Breast epithelium (tissue), 4 donors: Measurements from ENCODE around the gene NADSYN1. TPM values are rescaled to one million over a fixed set of nuclear protein-coding genes. Genes with fewer than 3 reads are reported as not detected.

Experiments
- DNase-seq, 2 donors: peaks; one replicate each; pipeline ENCODE4 v3.0.0-alpha.2; 2019; ENCODE audit warnings: low spot score in 2 of 2
- H3K27ac ChIP-seq, 2 donors: fragments of 200-600 bp; sonication (generic) in 1 of 2; one replicate each; pipeline ENCODE4 v1.5.1; 2016 to 2019; ENCODE audit warnings: mild to moderate bottlenecking in 1 of 2
- H3K27me3 ChIP-seq, 2 donors: fragments of 200-600 bp; sonication (generic) in 1 of 2; one replicate each; pipeline versions ENCODE4 v1.5.1 to v1.6.0; 2017 to 2019; ENCODE audit warnings: control low read depth in 1 of 2, mild to moderate bottlenecking in 1 of 2
- H3K36me3 ChIP-seq: fragments of 200-600 bp; one replicate; pipeline ENCODE4 v1.5.1; 2019
- H3K4me1 ChIP-seq, 2 donors: fragments of 200-600 bp; sonication (generic); one replicate each; pipeline ENCODE4 v1.5.1; 2016 to 2019; ENCODE audit warnings: control low read depth in 1 of 2
- H3K4me3 ChIP-seq, 3 donors: fragments of 200-600 bp; sonication (generic); 1 replicate in 2 of 3; 2 replicates in 1 of 3; pipeline ENCODE4 v1.5.1; 2016 to 2019; ENCODE audit warnings: mild to moderate bottlenecking in 3 of 3, moderate library complexity in 2 of 3
- H3K9me3 ChIP-seq, 2 donors: fragments of 200-600 bp; sonication (generic) in 1 of 2; one replicate each; pipeline ENCODE4 v1.5.1; 2016 to 2019; ENCODE audit warnings: control low read depth in 1 of 2
- POLR2A ChIP-seq: fragments of 450-650 bp; IDR thresholded peaks from one replicate; pipeline ENCODE4 v1.6.1; 2016; ENCODE audit warnings: antibody characterized with exemption, mild to moderate bottlenecking, moderate library complexity
- POLR2AphosphoS5 ChIP-seq, 3 donors: sonication (generic); formaldehyde crosslinking; IDR thresholded peaks; one replicate each; pipeline ENCODE4 v1.6.1; 2017; ENCODE audit warnings: antibody characterized with exemption in 3 of 3
- intact Hi-C: fragments of 100-400 bp; cut with DNase I; formaldehyde crosslinking; loops from one replicate; pipeline ENCODE4 v1.15.1; 2023; ENCODE audit warnings: low total_unique reads
- total RNA-seq, 3 donors: library from RNA; depleted of rRNA; stranded (reverse); fragments of >200 nt; gene quantifications; one replicate each; pipeline ENCODE4 v1.1.0, GENCODE V29; 2016
- TF ChIP-seq, protein P1 (sequence below), 3 donors: fragments of 450-650 bp; IDR thresholded peaks; one replicate each; pipeline ENCODE4 v1.5.1; 2016 to 2017; ENCODE audit warnings: antibody characterized with exemption in 3 of 3, mild to moderate bottlenecking in 3 of 3, moderate library complexity in 3 of 3

The NADSYN1 gene
- total RNA-seq, 3 donors from 2014 or later: 58.6 to 83.6 (median 70.5) TPM

DNA sequence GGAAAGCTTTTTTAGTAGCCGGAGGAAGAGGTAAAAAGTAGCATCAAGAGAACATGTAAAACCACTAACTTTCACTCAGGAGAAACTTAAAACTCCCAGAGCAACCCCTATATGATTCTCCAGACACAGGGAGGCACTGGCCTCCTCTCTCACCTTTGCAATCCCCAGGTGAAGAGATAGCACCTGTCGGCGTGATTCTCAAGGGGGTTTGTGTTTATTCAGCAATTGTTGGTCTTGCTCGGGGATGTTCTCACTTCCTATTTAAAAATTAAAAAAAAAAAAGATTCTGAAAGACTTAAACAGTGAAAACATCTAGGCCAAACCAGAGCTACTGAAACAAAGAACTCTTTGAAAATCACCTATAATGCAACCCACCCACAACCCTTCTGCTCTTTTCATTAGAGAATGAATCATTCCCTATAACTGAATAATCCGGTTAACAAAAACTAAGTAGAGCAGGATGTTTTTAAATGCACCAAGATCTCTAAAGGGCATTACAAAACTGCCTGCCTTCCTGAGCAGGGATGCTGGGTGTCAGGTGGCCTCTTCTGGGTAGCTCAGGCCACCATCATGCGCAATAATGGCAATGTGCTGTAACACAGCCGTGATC lies 29.7 kb upstream of the NADSYN1 start:
- Histone ChIP-seq H3K27me3 (no peaks in the 10 kb centered on the region), H3K9me3 (no peaks in the 10 kb centered on the region), H3K4me3 (no peak overlapping the region), H3K36me3 (no peaks in the 10 kb centered on the region), H3K4me1 (no peaks in the 10 kb centered on the region), H3K27ac (no peak overlapping the region)
- intact Hi-C loops: no loop called here
- TF ChIP-seq POLR2A (no peak), POLR2AphosphoS5 (IDR thresholded peaks at IDR 0.05) (no peak)
- TF ChIP-seq, protein P1, sequence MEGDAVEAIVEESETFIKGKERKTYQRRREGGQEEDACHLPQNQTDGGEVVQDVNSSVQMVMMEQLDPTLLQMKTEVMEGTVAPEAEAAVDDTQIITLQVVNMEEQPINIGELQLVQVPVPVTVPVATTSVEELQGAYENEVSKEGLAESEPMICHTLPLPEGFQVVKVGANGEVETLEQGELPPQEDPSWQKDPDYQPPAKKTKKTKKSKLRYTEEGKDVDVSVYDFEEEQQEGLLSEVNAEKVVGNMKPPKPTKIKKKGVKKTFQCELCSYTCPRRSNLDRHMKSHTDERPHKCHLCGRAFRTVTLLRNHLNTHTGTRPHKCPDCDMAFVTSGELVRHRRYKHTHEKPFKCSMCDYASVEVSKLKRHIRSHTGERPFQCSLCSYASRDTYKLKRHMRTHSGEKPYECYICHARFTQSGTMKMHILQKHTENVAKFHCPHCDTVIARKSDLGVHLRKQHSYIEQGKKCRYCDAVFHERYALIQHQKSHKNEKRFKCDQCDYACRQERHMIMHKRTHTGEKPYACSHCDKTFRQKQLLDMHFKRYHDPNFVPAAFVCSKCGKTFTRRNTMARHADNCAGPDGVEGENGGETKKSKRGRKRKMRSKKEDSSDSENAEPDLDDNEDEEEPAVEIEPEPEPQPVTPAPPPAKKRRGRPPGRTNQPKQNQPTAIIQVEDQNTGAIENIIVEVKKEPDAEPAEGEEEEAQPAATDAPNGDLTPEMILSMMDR (IDR thresholded peaks at IDR 0.05): no peak
- no peak for DNase-seq

DNA sequence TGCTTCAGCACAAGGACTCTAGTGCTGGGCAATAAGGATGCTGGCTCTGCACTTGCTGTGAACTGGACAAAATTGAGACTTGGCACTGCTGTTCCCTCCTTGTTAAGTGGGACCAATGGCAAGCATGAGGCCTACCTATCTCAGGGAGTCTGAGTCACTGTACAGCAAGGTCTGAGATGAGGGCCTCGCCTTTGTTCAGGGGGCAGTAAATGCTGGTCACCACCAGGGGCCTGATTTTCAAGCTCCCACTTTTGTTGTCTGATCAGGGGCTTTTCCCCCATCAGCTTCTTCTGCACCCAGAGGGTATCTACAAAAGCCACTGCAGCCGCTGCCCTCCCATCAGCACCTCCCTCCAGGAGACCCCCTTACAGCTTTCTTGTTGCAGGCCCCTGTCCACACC lies 27.6 kb upstream of the NADSYN1 start:
- intact Hi-C loops: no loop called here
- Histone ChIP-seq H3K4me3 (no peak overlapping the region), H3K4me1 (no peaks in the 10 kb centered on the region), H3K36me3 (no peaks in the 10 kb centered on the region), H3K27me3 (no peaks in the 10 kb centered on the region), H3K27ac (no peak overlapping the region), H3K9me3 (no peaks in the 10 kb centered on the region)
- TF ChIP-seq POLR2A (no peak), POLR2AphosphoS5 (IDR thresholded peaks at IDR 0.05) (no peak)
- TF ChIP-seq, protein P1 (IDR thresholded peaks at IDR 0.05): no peak
- DNase-seq: no peak

DNA sequence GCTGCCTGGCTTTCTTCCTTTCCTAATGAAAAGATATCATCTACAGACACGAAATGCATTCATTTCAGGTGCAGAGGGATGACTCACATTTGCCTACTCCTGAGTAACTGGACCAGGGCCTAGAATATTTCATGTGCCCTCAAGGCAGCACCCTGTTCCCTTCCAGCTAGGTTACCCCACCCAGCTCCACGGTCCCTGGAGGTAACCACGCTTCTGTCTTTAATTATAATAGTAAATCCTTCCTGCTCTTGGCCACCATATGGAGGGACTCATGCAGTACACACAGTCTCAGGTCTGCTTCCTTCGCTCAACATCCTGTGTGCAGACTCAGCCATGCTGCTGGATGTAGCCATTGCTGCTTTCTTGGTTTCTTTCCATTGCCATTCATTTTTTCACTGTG lies 27.1 kb upstream of the NADSYN1 start:
- H3K9me3 ChIP-seq: no peaks in the 10 kb centered on the region
- H3K36me3 ChIP-seq: no peaks in the 10 kb centered on the region
- no peaks in the 10 kb centered on the region for H3K27me3 ChIP-seq
- no peaks in the 10 kb centered on the region for H3K4me1 ChIP-seq
- intact Hi-C loops: no loop called here
- DNase-seq: peak in 1 of 2 donors; percentile 39
- TF ChIP-seq POLR2AphosphoS5 (IDR thresholded peaks at IDR 0.05): peak in 1 of 3 donors; percentile 31
- TF ChIP-seq, protein P1 (IDR thresholded peaks at IDR 0.05): no peak
- H3K4me3 ChIP-seq: no peak overlapping the region
- no peak overlapping the region for H3K27ac ChIP-seq

DNA sequence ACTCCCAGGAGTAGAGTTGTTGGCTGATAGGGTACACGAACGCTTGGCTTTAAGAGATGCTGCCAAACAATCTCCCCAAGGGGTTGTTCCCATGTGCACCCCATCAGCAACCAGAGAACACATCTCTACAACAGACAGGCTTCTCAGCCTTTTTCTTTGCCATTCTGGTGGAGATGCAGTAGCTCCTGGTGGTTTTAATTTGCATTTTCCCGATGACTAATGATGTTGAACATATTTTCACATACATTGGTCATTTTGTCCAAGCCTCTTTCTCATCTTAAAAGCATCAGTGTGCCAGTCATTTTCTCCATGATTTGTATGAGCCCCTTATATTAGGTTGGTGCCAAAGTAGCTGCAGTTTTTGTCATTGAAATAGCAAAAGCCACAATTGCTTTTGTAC lies 26.6 kb upstream of the NADSYN1 start:
- intact Hi-C loops: no loop called here
- no peak overlapping the region for H3K4me3 ChIP-seq
- TF ChIP-seq POLR2AphosphoS5 (IDR thresholded peaks at IDR 0.05): no peak
- TF ChIP-seq POLR2A: no peak
- TF ChIP-seq, protein P1 (IDR thresholded peaks at IDR 0.05): no peak
- no peaks in the 10 kb centered on the region for H3K36me3 ChIP-seq
- no peaks in the 10 kb centered on the region for H3K9me3 ChIP-seq
- DNase-seq: no peak
- H3K27me3 ChIP-seq: no peaks in the 10 kb centered on the region
- H3K4me1 ChIP-seq: no peaks in the 10 kb centered on the region
- H3K27ac ChIP-seq: no peak overlapping the region

DNA sequence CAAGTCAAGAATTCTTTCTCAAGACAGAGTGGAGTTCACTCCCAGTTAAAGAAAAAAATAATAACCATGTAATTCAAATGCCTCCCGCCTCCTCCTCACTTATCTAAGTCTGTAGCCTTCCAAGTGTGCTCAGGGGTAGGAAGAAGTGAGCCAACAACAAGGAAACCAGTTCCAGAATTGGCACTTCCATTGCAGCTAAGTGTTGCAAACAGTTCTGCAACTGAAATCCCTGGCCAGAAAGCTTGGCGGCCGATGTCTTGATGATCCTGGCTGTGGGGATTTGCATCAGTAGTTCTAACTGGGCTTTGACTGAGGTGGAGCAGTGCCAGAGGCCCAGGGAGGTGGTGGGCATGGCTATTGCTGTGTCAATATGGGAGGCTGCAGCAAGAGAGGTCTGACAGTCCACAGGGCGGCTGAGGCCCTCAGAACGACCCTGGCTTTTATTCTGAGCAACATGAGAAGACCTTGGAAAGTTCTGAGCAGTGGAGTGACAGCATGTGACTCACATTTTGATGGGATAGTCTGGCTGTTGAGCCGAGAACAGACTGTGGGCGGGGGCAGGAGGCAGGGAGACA lies 24.1 kb upstream of the NADSYN1 start:
- no peaks in the 10 kb centered on the region for H3K4me1 ChIP-seq
- no peak overlapping the region for H3K4me3 ChIP-seq
- H3K36me3 ChIP-seq: no peaks in the 10 kb centered on the region
- H3K9me3 ChIP-seq: no peaks in the 10 kb centered on the region
- TF ChIP-seq POLR2AphosphoS5 (IDR thresholded peaks at IDR 0.05) (no peak), POLR2A (no peak)
- TF ChIP-seq, protein P1 (IDR thresholded peaks at IDR 0.05): no peak
- H3K27ac ChIP-seq: peak overlapping the region in 1 of 2 donors; percentile 38
- intact Hi-C loops: no loop called here
- no peaks in the 10 kb centered on the region for H3K27me3 ChIP-seq
- no peak for DNase-seq
